GM19324 (cell line): ENCODE results near the gene ANKLE2.
A peak's percentile ranks its signal among the peaks of the same experiment; 100 is the strongest.
"Not testable (repeated sequence)": the region's sequence is repeated elsewhere in the genome, so short reads cannot be mapped to it uniquely, and the experiment has no call there.

ENCODE experiments used
- ATAC-seq: cut with Tn5 transposase; IDR thresholded peaks from one replicate; pipeline ENCODE4 v1.9.1; 2021; ENCODE audit warnings: mild to moderate bottlenecking, moderate library complexity; ENCODE audit not compliant: unreplicated experiment, low FRiP score

The ANKLE2 gene

DNA sequence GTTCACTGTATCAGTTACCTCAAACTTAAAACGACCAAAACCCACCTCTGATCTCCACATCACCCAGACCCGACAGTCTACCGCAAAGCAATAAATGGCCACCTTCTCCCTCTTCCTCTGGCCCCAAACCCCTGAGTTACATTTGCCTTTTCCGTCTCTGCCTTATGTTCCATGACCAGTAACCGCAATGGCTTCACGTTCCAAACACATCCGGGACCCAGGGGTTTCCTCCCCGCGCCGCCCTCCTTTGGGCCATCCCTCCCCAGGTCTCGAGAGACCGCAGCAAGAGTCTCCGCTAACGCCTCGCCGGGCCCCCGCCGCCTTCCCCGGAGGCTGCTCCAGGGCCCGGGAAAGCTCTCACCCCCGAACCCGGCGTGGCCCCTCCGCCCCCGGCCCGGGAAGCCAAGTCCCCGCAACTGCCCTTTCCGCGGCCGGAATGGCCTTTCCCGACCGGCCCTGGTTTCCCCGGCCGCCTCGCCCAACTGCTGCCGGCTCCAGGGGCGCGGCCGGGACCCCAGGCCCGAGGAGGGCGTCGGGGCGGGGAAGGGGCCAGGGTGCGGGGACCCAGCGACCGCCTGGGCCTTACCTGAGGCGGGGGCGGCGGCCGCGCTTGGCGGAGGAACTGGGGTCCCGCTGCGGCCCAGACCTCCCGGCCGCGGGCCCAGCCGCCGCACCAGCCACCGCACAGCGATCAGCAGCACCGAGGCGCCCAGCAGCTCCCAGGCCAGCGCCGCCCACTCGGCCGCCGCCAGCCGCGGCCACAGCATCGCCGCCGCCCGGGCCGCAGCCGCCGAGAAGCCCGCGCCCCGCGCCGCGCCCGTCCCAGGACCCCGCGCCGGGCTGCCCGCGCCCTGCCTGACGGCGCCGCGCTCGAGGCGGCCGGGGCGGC is at the start of gene ANKLE2:
TSS of gene ANKLE2 (minus strand) at position 801 of the 889 bp plus-strand sequence. CDS start at position 767, 34 bp downstream.
- peak; percentile 48 for ATAC-seq

DNA sequence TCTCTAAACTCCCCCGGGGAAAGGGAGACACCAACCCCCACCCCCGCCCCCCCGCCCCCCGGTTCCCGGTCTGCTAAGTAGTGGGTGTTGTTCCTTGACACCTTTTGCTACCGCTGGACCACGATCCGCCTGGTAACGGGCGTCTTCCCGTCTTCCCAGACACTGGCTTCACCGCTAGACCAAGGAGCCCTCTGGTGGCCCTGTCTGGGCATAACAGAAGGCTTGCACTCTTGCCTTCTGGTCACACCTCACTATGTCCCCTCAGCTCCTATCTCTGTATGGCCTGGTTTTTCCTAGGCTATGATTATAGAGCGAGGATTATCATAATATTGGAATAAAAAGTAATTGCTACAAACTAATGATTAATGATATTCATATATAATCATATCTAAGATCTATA is 47.8 kb upstream of the ANKLE2 start:
- ATAC-seq: not testable (repeated sequence)

DNA sequence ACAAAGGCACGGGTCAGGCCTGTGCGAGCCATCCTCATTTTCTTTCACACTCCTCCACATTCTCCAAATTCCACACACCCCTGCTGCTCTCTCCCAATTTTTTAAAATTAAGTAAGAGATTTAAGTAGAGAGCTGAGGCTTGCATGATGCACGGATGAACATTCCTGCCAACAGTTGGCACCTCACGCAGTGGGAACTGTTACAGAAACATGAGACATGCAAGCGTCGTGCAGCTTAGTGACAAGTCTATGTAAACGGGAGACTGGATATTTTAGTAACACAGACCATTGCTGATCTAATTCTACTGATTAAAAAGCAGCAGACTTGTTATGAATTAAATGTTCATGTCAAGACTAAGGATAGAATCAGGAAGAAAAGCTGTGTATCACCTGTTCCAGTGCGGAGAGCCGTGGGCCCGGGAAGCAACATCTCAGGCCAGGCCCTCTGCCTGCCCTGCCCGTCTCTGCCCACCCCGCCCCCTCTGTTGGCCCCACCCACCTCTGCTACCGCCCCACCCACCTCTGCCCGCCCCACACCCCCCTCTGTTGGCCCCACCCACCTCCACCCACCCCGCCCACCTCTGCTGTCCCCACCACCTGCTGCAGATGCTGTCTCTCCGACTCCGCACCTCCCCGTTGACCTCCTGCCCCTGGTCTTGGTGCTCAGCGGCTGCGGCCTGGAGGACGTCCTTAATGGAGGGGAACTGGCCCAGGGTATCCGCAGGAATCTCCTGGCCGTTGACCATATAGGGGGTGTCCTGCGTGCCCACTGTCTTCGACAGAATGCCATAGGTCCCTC is 45.9 kb upstream of the ANKLE2 start:
- no peak for ATAC-seq

DNA sequence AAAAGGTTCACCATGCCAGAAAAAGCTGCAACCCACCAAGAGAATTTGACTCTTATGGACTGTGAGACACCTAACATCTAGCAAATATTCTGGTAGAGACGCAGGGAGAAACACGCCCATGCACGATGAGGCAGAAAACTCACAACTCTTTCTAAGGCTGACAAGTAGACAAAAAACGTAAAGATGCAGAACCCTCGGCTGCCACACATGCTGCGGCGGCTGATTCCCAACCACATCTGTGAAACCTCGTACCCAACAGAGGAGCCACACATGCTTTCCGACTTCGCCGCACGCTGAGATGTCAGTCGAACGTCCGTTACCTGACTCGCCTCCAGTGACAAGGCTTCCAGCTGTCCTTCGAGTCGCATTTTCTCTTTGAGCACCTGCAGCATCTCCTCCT is 45.2 kb upstream of the ANKLE2 start:
- no peak for ATAC-seq

DNA sequence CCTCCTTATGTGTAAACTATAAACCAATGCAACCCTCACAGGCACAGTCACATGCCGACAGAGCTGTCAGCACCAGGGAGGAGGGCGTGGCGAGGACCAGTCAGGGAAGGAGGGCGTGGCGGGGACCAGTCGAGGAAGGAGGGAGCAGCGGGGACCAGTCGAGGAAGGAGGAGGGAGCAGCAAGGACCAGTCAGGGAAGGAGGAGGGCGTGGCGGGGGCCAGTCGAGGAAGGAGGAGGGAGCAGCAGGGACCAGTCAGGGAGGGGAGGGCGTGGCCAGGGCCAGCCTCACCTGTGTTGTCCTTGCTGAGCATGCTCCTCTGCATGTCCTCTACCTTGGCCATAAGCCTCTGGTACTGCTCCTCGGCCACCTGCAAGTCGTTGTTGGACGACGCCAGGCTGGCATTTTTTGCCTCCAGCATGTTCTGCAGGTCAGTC is 42.8 kb upstream of the ANKLE2 start:
- ATAC-seq: no peak

DNA sequence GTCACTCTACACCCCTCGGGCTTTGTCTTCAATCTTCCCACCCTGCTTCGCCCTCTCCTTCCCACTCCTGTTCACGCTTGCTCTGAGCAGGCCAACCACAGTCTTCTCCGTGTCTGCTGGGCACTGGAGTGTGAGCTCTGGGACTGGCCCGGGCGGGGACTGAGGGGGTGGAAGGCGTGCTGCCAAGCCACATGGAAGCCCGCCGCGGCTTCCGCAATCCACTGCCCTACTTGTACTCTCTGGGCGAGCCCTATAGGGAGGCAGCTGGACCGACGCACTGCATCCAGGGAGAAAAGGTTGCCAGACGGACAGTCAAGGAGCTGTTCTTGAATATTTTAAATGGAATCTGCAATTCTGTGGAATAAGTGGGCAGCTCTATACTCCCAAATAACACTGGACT is 42.3 kb upstream of the ANKLE2 start:
- no peak for ATAC-seq

DNA sequence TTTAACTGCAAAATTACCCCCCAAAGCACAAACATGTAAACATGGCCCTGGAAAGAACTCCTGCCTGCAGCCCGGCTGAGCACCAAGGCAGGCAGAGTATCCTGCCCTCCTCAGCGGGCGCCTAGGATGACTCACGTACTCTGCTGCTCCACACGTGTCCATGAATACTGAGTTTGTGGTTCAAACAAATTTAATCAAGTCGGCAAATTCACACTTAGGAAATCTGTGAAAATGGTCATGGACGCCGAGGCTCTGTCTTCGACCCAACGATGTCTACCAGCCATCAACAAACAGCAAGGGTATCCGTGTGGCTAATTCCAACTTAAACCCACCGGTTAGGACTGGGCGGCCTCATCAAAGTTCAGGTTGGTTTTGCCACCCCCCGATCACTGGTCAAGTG is 41.5 kb upstream of the ANKLE2 start:
- ATAC-seq: no peak

DNA sequence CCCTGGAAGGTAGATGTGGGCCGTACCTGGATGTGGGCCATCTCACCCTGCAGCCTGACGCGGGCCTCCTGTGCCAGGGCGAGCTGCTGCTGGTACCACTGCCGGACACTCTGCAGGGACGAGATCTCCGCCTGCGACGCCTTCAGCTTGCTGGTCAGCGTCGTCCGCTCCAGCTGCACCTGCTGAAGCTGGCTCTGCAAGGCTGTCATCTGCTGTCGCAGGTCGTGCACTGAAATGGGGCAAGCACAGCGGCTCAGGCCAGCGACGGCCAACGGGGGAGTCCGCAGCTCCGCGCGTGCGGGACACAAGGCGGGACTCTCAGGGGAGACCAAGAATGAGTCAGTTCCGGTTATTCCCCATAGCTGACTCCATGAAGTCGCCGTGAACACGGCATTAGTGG is 40.1 kb upstream of the ANKLE2 start:
- no peak for ATAC-seq

DNA sequence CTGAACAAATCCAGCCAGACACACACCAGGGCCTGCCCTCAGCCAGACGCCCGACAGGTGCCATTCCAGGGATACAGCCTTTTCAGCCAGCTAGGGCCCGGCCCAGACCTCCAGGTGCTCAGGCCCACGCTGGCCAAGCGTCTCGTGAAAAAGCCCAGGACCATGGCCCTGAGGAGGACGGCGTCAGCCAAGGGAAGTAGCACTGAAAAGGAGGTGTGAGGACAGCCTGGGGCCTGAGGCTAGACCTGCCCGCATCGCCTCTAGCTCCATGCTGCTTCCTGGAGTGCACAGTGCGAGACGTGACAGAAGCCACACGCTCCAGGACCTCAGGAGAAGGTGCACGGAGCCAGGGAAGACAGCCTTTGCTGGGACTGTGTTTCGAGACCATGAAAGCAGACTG is 37.2 kb upstream of the ANKLE2 start:
- ATAC-seq: no peak

DNA sequence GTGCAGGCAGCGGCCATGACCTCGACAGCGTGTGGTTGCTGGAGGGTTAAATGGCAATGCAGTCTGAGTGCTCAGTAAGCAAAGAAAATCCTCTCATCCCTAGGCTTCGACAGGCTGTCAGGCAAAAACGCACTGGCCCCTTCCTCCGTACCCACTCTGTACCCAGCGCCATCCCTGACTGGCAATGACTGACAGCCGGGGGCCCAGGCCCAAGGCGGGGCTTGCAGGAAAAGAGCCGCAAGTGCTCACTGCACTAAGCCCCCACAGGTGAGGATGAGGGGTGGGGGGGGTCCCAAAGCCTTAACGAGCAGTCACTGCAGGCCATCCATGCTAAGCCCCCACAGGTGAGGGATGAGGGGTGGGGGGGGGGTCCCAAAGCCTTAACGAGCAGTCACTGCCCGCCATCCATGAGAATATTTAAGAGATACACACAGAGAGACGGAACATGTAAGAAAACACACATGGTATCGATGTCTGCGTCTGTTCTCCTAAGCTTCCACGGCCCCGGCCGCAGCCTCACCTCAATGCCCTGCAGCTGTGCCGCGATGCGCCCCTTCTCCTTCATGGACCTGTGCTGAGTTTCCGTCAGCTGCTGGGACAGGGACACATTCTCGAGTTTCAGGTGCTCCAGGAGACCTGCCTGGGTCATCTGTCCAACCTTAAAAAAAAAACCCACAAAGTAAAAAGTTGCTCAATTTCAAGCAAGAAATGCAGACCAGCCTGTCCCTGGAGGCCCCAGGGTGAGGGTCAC is 36.4 kb upstream of the ANKLE2 start:
- ATAC-seq: no peak

DNA sequence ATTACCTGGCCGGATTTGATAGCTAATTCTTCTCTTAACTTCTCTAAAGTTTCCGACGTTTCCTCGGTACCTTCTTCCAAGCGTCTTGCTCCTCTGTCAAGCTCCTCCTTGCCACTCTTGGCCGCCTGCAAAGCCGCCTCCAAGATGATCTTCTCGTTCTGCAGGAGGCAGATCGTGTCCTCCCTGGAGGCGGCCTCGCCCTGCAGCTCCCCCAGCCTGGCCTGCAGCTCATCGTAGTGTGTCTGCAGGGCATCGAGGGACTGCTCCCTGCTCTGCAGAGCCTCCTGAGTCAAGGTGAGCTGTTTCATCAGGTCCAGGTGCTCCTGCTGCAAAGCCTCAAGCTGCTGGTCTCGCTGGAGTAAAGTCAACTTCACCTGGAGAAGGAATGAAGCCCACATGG is 34.2 kb upstream of the ANKLE2 start:
- ATAC-seq: no peak

DNA sequence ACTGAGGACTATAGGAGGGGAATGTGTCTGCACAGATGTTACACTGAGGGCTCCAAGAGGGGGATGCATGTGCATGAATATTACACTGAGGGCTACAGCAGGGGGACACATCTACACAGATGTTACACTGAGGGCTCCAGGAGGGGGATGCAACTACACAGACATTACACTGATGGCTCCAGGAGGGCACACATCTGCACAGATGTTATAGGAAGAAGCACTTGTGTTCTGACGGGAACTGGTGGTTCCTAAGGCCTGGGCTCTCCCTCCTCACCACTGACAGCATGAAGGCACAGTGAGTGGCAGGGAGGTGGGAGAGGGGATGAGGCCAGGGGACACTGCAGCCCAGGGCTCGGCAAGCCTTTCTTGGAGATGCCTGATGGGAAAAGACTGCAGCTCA is 30.3 kb upstream of the ANKLE2 start:
- not testable (repeated sequence) for ATAC-seq

DNA sequence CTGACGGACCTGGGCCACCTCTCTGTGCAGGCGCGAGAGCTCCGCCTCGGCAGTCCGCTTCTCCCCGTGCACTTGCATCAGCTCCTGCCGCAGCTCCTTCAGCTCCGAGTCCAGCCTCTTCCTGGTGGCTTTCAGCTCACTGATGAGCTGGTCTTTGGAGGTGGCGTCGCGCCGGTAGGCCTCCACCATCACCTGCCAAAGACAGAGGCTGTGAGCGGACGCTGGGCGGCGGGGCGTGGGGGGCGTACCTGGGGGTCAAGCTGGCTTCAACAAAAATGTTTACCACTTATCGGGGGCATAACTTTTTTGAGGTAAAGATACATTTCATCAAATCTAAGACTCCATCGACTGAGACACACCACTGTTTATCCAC is 27.5 kb upstream of the ANKLE2 start:
- no peak for ATAC-seq

DNA sequence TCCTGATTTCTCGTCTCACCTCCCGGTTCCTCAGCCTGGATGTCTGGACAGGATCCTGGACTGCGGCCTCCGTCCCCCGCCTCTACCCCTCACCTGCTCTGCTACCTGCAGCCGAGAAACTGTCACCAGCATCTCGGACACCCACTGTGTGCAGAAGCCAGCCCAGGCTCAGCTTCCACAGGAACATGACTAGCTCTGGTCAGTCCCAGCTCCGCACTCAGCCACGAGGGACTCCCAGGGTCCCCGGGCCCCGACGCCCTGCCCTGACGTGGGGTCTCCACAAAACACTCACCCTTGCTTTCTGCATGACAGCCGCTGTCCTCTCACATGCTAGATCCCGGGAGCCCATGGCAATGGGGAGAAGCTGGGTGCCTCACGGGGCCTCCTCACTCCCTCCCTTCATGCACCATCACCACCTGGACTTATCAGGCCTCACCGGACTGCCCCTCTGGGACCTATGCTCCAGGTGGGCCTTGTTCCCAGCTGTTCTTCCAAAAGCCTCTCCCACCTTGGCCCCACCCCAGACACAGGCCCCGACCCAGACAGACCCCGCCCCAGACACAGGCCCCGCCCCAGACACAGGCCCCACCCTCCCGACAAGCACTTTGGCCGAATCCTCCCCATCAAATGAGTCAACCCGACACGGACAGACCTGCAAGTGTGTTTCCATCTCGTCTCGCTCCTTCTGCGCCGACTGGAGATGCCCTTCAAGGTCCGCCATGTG is 26.9 kb upstream of the ANKLE2 start:
- no peak for ATAC-seq

DNA sequence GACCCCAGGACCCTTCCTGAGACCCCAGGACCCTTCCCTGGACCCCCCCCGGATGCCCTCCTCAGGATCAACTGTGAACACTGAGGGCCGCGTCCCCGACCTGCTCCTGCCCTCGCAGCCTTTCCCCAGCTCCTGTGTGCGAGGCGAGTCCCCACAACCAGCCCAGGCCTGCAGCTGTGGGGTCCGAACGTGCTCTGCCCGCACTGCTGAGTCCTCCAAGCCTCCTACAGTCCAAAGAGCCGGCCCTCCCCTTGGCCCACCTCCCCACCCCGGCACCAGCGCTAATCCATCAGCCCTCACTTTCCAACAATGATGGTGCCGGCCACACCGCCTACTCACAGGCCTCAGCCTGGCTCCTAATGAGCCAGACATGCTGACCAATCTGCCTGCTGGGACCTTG is 26.2 kb upstream of the ANKLE2 start:
- ATAC-seq: no peak

DNA sequence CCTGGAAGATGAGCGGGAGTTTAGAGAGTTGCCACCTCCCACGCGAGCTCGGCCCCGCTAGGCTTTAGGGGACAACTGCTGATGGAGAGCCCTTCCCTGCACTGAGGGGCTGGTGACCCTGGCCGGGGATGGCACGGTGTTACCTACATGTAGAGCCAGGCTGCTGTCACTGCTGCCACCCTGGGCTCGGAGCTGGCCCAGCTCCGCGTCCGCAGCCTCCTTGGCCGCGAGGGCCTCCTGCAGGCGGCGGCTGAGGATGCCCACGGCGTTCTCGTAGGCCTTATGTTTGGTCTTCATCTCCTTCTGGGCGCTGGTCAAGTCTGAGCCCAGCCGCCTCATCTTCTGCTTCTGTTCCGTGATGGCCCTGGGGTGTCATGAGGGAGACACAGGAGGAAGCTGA is 24.6 kb upstream of the ANKLE2 start:
- no peak for ATAC-seq

DNA sequence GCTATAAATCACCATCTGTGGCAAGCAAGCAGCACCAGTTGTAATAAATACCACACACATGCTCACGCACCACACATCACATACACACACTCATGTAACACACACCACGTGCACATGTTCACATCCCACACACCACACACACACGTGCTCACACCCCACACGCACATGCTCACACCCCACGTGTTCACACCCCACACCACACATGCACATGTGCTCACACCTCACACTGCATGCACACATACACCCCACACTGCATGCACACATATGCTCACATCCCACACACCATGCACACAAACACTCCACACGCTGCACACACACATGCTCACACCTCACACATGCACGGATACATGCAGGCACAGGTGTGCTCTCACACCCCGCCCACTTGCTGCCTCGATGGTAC is 22.9 kb upstream of the ANKLE2 start:
- ATAC-seq: no peak

DNA sequence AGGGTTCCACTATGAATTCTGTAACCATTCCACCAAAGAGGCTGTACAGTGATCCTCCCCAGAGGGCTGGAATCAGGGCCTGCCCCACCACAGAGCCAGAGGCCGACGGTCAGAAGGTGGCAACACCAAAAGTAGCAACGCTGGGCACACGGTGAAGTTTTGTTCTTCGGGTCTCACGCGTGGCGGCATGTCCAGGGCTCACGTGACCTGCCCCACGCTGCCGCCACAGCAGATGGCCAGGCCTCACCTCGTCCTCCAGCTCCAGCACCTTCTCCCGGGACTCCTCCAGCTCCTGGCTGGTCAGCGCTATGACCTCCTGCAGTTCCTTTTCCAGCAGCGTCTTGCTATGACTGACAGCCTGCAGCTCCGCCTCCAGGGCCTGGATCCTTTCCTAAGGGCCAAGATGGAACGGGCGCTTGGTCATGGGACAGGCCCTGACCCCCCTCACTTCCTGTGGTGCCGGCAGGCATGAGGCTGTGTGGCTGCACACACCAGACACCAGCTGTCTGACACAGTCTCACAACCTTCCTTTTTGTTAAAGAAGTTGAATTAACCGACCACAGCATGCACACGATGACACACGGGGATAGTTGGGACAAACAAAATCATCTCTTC is 22.4 kb upstream of the ANKLE2 start:
- no peak for ATAC-seq

DNA sequence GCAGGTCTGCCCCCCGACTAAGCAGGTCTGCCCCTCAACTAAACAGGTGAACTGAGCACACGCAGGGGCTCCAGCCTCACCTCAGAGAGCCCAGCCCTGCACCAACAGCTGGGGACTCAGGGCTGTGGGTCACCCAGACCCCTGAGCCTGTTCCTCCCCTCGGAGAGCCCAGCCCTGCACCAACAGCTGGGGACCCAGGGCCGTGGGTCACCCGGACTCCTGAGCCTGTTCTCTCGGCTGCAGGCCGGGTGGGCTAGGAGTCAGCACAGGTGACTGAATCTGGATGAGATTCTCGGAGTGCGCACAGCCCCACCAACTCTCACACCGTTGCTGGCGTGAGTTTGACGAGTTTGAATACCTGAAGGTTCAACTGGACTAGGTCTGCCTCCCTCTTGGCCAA is 20.3 kb upstream of the ANKLE2 start:
- ATAC-seq: no peak

DNA sequence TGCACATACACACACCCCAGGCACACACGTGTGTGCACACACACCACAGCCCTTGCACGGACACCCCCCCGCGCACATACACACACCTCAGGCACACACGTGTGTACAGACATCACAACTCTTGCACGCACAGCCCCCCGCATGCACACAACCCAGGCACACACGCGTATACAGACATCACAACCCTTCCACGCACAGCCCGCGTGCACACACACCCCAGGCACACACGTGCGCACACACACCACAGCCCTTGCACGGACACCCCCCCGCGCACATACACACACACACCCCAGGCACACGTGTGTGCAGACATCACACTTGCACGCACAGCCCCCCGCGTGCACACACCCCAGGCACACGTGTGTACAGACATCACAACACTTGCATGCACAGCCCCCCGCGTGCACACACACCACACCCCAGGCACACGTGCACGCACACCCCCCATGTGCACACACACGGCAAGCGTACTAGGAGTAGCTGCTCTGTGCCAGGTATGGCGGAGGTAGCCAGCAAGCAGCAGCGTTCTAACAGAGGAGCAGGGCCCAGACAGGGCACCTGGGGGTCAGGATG is 18.2 kb upstream of the ANKLE2 start:
- no peak for ATAC-seq
